Activated effector memory CD4-positive, alpha-beta T cell treated with anti-CD3 and anti-CD28 coated beads, Interleukin-2, amount 50 U/mL, for 16 hours (primary cell): ENCODE results near the gene WDFY4.

Experiments
- DNase-seq: peaks from one replicate; pipeline ENCODE4 v3.0.0-alpha.2; 2020

Gene WDFY4

DNA sequence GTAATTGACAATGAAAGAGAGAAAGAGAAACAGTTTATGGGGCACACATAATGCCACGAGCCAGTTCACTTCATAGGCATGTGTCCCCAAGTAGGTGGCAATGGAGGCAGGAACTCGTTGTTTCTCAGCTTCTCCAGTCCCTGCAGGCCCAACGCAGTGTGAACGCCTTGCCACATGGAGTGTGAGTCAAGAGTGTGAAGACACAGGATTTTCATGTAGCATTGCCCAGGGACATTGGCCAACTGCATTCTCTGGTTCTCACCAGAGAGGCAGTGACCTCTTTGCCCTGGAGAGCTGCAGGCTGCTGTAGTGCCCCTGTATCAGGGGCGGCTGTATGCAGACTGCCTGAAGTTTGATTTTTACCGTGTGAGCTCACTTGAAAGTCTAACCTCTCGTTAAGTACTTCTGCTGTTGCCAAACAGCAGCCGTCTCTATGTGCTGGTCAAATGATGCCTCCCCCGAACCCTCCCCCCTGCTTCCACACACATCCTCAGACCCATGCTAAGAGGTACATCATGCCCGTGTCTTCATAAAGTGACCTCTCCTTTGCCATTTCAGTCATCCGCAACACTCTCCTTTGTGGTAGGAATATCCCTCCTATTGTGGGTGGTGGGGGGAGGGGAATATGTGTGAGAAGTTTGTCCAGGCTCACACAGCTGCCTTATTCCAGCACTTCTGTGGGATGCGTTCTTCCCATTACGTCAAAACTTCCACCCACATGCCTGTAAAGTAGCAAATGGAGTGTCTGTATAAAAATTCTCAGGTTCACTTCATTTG lies 242.3 kb downstream of the WDFY4 start:
- no peak for DNase-seq

DNA sequence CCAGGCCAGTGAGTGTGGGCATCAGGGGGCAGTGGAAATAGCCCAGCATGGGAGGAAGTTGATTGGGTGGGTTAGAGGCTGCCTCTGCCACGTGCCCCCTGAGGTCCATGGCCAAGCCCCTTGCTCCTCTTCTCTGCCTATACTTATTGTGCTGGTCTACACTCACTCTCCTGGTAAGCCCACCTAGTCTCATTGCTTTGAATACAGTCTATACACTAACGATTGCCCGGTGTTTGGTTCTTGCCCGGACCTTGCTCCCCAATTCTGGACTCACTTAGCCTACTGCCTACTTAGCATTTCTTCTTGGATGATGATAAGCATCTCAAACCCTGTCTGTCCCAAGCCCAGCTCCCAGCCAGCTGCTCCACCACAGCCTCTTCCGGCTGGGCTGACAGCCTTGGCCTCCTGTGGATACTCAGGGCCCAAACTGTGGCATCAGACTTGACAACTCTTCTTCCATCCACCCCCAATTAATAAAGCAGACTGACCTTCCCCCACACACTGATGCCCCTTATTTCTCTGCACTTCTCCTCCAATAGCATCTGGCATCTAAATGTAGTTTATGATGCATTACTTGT lies 244.8 kb downstream of the WDFY4 start:
- DNase-seq, result no peak

- DNase-seq, result no peak
These were observed 246.5 kb downstream of the WDFY4 start for GRCh38 chr10:48931188-48931587.

- DNase-seq, result no peak
These were observed 248.4 kb downstream of the WDFY4 start for GRCh38 chr10:48932831-48933664.

GRCh38 chr10:48934672-48935501 lies 250.2 kb downstream of the WDFY4 start:
- no peak for DNase-seq

DNA sequence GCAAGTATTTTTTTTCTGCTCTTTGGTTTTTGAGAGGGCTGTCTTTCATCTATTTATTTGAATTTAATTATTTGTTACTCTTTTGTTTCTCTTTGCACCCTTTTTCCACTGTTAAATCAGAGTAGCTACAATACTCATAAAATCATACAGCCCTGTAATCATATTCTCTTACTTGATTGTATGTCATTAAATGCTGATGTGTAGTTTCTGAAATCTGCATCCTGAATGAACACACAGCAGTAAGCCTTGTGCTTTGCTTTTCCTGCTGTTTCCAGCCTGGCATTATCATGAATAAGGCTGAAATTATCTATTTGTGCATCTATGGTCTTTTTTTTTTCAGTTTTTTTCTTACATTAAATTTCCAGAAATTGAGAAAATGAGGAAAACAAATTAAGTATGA lies 250.9 kb downstream of the WDFY4 start:
- no peak for DNase-seq

DNA sequence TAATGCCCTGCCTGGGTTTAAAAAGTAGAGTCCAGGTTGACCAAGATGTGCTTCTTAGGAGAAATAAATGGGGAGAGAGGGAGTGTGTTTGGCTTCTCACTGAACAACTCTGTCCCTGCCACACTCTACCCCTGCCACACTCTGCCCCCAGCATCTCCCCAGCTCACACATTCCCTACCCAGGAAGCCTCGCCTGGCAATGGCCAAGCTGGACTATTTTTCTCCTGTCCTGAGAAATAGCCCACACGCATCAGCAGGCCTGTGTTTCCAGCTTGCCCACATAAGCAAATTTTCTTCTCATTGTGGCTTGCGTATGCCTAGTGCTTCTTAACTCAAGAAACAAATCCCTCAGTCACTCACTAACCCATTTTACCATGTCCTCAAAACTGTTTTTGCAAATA lies 253.1 kb downstream of the WDFY4 start:
- DNase-seq, result no peak

DNA sequence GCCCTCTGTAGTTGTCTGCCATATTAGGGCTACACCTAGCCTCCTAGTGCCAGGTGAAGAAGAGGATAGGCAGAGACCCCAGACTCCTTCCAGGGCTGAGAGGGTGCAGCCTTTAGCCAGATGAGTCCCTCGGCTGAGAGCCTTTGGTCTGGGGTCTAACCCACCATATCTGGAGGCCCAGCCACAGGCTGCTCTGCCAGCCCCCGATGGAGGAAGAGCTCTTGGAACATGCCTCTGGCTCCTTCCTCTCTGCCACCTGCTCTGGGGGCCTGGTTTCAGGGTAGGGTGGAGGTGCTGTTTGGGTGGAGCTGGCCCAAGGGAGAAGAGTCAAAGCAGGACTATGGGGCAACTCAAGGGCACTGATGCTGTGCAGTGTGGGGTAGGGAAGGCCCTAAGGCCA lies 253.6 kb downstream of the WDFY4 start:
- no peak for DNase-seq

DNA sequence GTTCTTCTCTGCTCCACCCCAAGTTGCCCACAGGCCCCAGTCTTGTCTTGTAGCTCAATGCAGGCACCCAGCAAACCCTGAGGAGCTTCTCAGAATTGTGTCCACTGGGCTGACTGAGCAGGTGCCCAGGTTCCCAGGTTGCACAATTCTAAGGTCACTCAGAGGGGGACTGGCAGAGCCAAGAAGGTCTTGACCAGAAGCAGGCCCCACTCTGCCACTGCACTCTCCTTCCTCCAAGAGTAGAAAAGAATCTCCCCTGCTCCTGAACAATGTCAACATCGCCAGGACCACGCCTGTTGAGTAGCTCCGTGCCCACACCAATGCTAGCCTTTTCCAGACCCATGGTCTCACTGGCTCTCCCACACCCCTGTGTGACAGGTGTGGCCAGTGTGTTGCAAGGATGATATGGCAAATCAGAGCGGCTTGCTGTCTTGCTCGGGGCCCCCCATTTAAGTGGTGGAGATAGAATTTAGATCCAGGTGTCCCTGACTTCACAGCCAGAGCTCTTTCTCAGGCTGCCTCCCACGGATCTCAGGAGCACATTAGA lies 254.4 kb downstream of the WDFY4 start:
- DNase-seq, result no peak

DNA sequence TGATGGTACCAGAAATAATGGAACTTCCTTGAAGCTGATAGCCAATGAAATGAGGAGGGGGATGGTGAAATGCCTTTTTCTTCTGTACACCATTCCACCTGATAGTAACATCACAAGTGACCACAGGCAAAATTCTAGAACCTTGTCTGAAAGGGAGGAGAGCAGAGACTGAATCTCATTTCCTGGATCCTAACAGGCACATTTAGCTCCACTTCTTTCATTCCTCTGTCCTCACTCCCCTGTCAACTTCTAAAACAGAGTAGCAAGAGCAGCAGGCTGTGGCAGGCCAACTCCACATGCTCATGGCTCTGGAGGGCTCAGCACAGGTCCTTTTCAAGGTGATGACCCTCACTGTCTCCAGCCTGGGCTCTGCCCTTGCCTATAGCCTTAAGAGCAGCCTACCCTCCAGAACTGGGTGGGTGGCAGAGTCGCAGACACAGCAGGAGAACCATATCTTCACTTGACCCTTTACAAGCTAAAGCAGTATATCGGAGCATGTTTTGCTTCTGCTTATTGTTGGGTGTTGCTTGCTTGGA lies 255.2 kb downstream of the WDFY4 start, which contains the start of gene LRRC18:
LRRC18 (minus strand) TSS at position 51 of the 536 bp plus-strand sequence. CDS start 25,685 bp downstream, outside the sequence.
- DNase-seq, result no peak

DNA sequence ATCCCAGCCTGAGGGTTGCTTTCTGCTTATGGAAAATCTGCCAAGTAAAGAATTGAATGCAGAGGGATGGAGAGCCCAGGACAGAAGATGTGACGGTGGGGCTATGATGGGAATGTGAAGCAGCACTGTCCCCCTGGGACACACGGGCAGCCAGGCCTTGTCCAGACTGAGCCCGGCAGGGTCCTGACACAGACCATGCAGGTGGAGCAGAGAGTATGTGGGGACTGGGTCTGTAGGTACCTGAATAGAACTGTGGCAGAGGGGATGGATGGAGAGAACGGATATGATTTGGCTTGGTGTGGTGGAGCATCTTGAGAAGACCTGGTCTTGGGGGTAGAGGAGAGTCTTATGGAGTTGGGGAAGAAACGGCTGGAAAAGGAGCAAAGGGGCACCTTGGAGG lies 255.7 kb downstream of the WDFY4 start:
- DNase-seq, result no peak

GRCh38 chr10:48940958-48941357 lies 256.3 kb downstream of the WDFY4 start:
- no peak for DNase-seq

DNA sequence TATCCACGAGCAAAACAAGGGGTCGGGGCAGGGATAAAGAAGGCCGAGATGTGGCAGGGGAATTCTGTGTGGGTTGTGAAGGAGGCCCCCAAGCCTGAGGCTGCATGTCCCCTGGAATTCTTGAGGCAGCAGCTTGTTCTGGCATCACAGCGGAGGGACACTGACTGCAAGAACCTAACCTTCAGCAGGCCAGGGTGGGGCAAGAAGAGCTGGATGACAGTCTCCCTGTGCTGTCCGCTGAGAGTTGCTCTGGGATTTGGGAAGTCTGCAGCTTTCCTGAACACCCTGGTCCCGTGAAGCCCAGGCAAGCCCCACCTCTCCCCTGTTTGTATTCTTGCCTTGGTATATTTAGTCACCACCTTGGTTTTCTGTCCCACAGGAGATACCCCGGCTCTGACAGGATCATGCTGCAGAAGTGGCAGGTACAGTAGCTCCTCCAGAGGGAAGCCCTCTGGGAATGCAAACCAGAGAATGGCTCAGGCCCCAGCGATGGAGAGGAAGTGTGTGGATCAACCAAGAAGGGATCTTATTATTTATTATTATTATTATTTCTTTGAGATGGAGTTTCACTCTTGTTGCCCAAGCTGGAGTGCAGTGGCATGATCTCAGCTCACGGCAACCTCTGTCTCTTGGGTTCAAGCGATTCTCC lies 256.9 kb downstream of the WDFY4 start:
- DNase-seq, result no peak

DNA sequence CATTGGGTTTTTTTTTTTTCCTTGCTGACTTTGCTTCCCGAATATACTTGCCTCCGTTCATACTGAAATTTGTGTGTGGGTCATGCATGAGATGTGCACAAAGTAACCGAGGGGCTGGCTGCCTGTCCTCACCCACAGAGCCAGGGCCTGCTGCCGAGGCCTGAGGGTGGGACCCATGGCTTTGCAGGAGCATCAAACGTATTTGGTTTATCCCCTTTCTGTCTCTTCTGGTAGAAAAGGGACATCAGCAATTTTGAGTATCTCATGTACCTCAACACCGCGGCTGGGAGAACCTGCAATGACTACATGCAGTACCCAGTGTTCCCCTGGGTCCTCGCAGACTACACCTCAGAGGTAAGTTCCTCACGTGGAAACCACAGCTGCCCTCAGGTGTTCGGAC lies 258.4 kb downstream of the WDFY4 start:
- DNase-seq, result no peak

DNA sequence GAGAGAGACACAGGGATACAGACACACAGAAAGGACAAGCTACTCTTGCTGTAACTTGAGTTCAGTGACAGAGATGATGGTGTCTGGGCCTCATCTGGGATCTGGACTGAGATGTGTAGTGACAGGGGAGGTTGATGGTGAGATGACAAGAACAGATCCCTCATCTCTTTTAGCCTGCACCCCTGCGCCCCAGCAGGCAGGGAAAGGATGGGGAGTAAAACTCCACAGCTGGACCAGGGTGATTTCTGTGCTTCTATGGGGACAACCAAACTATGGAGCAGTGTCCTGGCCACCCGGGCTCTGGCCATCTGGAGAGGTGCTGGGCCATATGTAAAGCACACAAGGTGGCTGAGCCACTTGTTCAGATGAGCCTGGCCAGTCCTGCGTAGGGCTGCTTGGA lies 259.5 kb downstream of the WDFY4 start:
- DNase-seq, result no peak

DNA sequence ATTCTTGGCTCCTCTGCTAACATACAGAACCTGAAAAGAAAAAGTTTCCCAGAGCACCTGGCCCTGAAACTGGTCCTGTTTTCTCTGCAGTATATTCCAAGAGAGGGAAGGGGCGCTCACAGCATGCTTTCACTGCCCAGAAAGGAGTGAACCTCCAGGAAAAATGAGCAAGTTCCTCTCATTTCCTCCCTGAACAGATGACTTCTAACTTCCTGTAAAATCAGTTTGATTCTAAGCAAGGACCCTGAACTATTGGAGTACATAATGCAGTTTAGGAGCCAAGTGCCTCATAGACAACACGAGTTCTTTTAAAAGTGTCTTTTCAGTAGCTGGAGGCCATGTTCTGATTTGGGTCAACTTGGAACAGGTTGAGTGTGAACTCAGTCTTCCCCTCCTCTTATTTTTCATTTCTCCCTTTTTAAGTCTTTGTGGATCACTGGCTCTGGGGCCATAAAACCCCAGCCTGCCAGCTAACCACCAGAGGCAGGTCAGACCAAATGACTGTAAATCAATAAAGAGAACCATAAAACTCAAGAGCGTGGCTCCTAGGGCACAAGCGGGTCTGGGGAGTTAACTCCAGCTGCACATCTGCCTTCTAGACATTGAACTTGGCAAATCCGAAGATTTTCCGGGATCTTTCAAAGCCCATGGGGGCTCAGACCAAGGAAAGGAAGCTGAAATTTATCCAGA lies 260.9 kb downstream of the WDFY4 start:
- no peak for DNase-seq

GRCh38 chr10:48946332-48946731 lies 261.7 kb downstream of the WDFY4 start:
- no peak for DNase-seq

GRCh38 chr10:48946891-48947500 lies 262.3 kb downstream of the WDFY4 start:
- DNase-seq, result no peak

DNA sequence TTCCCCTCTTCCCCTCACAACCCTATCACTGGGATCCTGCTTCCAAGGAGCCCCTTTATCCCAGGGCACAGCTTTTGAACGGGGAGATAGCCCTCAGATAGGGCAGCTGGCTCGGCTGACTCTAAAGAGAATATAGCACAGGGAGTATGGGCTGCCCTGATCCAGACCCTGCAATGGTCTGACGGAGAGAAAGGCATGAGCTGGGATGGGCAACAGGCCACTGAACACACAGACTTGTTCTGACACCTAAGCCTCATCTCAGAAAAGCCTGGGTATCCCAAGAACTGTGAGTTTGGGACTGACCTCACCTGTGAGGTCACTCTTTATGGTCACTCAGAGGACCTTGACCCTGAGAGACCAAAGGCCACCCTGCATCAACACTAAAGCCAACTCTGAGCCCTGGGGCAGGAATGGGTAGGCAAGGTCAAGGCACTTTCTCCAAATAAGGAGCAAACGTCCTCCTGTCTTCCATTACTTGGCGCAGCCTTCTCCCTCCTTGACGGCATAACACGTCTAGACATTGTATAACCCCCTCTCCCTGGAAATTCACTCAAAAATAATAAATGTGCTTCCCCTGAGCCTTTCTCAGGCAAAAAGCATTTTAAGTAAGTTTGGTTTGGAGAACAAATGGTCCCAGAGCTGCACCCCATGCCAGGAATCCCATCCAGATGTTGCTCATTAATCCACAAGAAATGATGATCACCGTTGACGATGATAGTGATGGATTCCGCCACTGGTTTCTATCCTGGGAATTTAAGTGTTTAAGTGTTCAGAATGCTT lies 263.2 kb downstream of the WDFY4 start:
- peak; percentile 1 for DNase-seq
